HG03097 (cell line): ENCODE data around the gene FRMD4B.

ENCODE experiments used
- ATAC-seq: cut with Tn5 transposase; IDR thresholded peaks from one replicate; pipeline ENCODE4 v1.9.1; 2021; ENCODE audit not compliant: unreplicated experiment, low FRiP score

Gene FRMD4B

DNA sequence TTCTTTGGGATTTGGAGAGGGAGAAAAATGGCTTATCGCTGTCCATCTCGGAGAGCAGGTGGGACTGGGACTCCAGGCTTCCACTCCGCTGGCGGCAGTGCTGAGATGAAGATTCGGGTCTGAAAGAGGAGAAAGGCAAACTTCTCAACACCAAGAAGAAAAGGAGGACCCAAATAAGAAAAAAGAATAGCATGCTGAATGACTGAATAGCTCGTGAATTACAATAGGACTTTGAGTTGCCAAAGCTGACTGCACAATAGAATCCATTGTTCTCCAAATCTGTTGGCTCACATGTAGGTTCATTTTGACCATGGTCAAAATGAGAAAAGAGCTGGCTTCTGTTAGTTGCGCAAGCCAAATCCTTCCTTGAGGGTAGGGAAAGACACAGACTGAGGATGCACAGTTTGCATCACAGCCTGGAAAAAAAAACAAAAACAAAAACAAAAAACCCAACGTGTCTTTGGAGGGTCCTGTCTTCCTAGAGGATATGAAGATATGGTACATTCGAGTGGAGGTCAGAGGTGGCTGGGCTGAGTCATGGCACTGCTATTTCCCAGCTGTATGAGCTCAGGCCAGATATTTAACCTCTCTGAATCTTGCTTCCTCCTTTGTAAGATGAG, 204.2 kb downstream of the FRMD4B start:
- ATAC-seq = no peak

DNA sequence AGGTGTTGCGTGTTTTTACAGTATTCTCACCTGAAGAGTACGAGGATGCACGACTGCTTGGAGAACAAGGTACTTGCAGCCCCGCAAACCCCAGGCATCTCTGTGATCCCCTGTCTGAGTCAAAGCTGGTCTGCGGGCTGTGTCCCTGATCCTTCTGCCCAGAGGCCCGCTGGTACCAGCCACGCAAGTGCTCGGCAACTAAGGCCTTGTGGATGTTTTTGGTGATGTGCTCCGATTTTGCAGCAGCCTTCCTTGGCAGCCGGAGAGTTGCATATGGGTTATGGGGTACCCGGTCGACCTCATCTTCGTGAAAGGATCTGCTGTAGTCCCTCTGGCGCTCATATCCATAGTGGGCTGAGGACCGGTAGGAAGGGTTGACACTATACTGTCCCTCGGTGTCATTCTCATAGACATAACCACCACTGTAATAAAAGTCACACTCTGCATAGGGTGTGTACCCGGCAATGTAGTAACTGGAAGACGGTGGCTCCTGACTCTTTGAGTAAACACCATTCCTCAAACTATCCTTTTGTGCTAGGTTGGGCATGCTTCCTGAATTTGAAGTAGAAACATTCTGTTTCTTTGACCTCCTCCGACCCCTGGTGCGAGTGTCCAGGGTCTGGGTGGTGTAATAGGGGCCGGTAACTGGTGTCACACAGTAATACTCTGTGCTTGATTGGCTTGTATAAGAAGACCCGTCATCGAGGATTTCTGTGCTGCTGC, 204.9 kb downstream of the FRMD4B start:
- ATAC-seq = no peak

DNA sequence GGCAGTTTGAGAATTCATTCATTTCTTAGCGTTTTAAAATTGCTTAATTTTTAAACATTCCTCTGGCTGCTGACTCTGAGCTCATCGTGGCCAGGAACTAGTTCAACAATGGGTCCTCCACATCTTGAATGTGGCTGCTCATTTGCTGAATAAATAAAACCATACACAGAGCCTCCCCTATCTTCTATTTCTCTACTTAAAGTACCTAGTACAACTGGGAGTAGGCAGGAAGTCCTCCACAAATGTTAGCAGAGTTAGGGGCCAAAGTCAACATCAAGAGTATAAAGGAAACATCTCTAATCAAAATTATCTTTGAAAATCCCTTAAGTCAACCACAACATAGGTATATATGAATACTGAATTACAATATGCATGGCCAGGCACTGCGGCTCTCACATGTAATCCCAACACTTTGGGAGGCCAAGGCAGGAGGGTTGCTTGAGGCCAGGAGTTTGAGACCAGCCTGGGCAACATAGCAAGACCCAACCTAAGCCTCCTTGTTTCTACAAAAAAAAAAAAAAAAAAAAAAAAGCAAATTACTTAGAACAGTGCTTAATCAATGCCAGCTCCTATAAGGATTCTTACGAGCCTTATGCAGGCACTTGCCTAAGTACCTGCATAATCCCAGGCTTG, 206.0 kb downstream of the FRMD4B start:
- no peak for ATAC-seq

DNA sequence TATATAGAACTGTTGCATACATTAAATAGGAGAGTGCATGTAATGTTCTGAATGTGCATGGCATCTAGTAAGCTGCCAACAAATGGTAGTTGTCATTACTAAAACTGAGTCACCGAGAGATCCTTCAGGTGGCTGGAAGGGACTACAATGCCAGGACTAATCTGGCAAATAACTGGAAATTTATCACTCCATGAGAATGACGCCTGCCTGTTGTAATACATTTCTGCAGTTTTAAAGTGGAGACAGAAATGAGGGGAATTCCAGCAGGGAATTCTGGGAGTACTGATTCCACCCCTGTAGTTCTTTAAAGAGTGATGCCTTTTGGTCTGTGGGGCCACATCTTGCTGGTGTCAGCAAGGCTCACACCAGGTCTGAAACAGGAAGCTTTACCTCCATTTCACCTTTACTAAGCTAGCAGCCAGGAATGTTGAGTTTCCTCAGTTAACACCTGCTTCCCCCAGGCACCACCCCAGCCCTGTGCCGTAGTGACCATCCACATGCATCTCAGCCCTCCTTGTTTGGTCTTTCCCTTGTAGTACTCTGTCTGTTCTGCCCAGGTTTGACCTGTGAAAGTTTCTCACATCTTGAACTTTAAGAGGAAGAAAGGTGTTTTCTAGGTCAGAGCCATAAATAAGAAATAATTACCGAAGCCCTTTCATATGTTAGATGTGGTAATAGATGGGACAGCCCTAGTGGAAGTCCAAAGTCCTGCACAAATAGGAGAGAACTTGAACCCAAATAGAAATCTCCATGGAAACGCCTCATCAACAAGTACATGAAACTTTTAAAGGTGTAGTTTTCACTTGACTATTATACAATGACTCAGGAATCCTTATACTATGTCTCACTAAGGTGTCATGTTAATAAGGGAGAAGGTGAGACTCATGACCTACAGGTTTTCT, 206.8 kb downstream of the FRMD4B start:
- no peak for ATAC-seq

DNA sequence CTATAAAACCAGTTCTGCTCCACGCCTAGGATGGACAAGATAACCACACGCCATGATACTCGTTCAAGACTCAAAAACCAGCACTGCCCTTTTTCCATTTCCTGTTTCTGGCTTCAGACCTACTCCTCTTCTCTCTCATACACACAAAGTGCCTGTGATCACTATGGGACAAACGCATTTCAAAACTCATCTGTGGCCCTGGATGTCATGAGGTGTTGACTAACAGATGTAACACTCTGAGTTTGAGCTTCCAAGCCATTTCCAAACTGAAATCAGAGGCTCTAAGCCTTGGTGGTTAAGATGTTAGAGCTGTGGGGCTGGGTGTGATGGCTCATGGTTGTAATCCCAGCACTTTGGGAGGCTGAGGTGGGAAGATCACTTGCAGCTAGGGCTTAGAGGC, 207.8 kb downstream of the FRMD4B start:
- ATAC-seq = no peak

DNA sequence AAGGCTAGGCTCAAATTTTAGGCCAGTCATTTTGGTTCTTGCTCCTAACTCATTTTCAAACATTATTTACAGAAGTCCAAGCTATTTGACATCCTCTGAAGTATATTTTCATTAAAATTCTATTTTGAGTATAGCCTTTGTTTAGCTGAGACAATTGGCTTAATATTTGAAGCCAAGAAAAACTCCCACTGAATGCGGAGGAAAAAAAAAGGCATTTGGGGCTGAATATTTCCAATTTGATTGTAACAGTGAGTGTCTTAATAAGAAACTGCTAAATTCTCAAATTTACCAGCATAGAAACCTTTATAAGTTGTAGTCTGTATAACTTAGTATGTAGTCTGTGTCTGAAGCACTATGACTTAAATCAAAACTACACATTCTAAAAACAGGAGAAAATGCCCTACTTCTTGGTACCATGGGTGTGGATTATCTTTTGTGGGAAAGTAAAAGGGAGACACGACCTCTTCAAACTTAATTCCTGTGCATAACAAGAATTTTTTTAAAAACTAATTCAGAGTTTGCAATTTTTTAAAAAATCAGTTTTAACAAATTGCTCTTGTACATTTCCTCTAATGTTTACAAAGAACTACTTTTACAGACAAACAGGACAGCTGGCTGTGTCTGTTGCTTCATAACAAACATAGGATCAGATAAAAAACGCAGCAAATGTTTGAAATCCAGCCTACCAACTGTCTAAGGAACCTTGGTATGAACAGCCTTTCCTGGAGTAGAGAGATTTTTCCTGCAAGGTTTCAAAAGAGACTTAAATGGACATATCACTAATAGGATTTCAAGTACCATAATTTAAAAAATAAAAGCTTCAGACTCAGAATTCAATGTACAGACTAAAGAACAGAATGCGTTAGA, 210.8 kb downstream of the FRMD4B start:
- no peak for ATAC-seq

DNA sequence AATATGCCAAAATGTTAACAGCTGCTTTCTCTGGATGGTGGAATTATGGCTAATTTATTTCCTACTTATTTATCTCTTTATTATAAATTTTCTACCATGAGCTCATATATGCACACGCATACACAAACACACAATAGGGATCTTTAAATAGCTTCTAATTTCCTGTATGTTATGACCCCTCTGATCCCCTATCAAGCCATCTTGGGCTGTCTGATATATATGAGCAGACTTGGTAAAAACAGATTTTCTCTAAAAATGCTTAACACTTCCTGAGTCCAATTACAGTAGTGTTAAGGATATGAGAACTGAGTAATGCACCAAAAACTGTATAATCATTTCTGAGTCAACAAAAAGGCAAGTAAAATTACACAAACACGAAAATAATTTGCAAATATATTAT, 211.4 kb downstream of the FRMD4B start:
- no peak for ATAC-seq

DNA sequence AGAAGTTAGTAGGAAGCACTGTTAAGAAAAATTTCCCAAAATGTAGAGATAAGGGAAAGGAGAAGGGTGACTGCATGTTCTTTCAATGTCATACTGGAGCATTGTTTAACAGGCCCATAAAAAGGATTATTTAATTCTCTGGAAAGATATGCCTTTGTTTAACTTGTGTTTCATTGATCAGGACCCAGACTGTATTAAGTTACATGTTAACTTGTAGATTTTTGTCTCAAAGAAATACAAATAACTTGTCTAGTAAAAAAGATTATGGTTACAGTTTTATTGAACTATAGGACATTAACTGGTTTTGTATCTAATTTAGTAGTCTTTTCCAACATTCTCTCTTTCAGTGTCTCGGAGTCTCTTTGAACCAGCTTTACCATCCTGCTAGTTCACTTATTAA, 213.8 kb downstream of the FRMD4B start:
- ATAC-seq = no peak

DNA sequence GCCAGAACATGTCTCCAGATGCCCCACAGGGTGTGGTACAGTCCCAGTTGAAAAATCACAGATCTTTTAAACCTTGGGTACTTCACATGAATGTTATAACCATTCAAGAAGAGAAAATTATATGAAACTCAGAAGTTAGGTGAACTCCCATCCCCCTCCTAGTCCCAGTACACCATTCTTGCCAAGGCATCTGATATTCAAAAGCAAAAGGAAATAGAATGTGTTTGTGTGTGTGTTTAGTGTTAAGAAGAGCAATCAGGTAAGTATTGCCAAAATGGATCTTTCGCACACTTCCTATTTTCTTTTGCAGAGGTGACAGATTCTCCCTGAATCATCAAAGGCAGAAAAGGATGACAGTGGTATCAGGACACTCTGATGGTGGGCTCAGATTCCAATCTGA, 219.4 kb downstream of the FRMD4B start:
- no peak for ATAC-seq

DNA sequence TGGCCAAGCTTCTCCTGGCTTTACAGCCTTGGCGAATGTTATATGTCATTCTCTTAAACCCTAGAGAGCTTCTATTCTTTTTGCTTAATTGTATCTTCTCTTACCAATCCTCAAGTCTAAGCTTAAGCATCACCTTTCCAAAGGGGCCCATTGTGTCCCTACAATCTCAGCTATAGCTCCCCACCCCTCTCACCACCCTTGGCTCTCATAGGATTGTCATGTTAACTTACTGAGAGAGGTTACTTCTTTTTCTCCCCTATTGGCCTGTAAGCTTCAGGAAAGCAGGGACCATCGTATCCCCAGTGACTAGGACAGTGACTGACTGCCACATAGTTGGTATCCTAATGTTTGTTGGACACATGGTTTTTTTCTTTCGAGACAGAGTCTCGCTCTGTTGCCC, 220.1 kb downstream of the FRMD4B start:
- ATAC-seq = no peak

DNA sequence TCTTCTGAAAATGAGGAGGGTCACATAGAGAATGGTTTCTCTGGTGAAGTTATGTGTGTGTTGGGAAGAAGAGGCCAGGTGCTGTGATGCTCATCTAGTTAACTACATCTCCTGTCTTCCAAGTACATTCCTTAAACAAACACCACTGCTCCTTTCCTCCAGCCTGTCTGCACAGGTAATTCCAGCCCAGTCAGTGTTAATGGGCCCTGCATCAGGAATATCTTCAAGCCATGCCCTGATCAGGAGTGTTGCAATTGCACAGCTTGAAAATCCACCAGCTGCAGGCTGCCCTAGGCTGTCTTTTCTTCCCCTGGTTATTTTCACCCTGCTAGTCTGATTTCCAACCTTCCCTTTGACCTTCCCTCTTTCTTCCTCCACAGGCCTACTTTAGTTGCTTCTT, 221.6 kb downstream of the FRMD4B start:
- ATAC-seq = no peak

DNA sequence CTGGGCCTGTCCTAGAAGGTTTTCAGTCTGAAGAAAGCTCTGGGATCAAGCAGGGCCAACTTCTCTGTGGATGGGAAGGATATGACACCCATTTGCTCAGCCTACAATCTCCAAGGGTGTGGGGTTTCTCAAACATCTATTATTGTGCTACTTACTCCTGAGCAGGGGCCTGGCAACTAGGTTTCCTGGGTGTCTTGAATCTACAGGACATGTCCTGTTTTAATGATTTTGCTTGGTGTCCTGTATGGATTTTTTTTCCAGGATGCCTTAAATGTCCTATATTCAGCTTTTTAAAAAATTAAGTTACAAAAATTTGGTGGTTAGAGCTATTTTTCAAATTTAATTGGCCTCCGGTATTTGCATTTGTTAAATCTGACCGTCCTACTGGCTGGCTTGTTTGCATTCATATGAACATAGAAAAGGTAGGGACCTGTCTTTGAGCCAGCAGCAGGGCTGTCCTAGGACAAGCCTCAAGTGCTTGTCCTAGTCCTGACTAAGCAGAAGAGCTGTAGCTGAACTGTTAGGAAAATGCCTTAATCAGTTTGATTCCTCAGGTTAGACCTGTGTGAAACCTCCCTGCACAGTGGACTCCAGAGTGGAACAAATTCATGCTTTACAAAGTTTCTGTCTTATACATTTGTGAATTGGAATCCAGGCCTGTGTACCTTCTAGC, 223.4 kb downstream of the FRMD4B start:
- ATAC-seq = no peak

DNA sequence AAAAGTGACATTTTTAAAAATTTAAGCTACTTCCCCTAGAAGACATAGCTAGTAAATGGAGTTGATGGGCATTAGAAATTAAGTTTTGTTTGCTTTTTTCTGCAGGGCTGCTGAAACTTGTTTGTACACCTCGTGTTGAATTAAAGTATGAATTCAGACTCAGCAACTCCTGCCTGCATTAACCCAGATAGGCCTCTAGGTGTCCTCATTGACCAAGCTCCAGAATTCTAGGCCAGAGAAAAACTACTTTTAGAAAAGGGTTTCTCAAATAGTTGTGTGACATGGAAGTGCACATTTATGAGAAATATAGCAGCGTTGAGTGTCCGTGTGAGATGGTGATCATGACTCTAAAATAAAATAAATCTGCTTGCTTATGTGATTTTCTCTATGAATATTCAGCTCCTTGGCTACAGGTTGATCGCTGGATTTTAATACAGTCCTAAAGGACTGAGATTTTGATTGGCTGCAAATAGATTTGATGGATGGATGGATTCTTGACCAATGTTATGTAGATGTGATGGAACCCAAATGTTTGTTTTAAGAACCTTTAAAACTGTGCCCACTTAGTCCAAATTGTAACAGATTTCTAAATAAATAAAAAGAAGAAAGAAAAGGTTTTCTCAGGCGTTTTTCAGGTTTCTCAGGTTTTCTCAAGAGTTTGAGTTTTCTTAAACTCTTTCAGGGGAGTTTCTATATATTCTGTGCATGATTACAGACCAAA, 224.1 kb downstream of the FRMD4B start:
- ATAC-seq = no peak

DNA sequence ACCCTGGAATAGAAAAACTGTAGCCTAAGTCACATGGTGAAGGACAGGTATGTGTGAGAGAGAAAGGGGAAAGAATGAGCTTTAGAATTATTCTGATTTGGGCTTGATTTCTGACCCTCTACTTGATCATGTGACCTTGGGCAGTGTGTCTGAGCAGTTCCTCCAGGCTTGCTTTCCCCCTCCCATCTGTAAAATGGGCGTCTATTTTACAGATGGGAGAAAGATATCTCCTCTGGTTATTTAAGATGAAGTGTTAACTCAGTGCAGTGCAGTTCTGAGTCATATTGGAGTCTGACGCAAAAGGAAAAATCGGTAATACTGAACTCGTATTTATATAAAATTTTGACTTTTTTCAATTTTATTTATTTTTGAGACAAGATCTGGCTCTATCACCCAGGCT, 225.4 kb downstream of the FRMD4B start:
- ATAC-seq = no peak

DNA sequence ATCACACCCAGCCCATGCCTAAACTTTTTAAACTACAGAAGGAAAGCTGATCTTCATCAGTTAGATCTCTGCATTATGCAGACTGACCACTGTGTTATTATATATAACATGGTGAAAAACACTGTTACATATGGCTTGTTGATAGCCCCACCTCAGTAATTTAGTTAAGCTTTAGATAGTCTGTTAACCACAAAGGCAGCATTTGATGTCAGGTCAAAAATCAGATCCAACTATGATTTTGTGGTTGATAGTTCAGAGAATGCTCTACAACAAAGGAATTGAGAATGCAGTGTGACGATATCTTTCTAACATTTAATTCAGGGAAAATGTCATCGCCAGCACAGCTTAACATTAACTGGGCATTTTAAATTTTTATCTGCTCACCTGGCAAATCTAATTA, 225.8 kb downstream of the FRMD4B start:
- no peak for ATAC-seq

DNA sequence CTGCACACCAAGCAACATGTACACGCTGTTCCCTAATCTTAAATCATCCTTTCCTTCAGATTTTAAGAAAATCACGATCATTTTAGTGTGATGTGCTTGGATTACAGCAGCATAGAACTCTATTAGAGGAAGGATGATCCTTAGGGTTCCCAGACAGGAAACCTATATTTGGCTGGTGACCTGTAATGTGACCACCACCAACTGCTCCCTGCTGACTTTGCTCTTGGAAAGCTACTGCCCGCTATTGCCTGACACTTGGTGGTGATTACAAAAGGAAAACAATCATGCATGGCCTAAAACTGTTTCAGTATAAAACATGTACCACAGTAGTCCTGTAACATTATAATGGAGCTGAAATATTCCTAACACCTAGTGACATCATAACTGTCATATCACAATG, 236.3 kb downstream of the FRMD4B start:
- ATAC-seq = no peak

DNA sequence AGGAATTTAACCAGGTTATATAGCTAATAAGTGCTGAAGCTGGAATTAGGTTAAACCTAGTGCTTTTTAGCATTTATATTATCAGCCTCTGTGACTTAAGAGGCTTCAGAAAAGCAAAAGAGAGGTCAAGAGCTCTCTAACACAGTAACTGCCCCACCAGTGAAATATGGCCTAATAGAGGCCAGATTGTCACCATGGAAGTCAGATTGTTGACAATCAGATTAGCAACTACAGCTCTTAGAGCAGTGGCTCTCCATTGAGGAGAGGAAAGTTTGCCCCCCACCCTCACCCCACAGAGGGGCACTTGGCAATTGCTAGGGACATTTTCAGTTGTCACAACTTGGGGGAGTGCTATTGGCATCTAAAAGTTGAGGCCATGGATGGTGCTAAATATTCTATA, 240.2 kb downstream of the FRMD4B start:
- no peak for ATAC-seq

DNA sequence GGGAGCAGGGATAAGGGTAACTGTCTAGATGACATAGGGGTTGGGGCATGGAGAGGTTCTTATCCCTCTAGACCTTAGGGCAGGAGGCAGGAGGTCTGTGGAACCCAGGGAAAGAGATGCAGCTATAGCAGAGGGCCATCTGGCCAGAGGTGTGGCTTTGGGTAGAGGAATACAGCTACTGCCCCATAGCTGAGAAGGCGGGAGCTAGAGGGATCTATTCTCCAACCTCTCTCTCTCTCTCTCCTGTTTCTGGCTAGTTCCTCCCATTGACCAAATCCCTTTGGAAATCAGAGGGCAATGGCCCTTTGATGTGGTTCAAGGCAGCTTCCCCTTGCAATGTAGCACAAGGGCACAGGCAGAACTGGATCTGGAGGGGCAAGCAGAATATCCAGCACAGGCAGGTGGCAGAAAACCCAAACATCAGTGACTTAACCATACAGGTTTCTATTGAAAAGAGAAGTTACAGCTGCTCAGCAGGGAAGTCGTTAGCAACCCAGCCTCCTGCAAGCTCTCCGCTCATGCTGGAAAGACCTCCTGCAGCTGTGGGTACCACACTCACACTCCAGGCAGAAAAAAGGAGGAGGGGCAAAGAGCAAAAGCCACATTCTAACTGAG, 241.2 kb downstream of the FRMD4B start:
- ATAC-seq = no peak

DNA sequence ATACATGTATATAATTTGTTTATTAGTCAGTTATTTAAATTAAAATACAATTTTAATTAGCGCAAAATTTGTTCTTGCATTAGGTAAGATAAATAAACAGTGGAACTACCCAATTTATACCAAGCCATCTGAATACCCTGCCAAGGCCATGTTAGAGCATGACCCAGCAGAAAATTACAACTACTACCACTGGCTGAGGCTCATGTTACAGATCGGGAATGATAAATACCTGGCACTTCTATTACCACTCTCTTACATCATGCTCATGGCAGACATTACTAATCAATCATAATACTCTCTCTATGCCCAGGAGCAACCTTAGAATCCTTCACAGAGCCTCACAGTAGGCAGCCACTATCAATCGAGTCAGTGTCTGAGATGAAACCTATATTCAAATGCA, 242.3 kb downstream of the FRMD4B start:
- no peak for ATAC-seq
